Measurements from ENCODE around the gene XYLT1.

The XYLT1 gene

DNA sequence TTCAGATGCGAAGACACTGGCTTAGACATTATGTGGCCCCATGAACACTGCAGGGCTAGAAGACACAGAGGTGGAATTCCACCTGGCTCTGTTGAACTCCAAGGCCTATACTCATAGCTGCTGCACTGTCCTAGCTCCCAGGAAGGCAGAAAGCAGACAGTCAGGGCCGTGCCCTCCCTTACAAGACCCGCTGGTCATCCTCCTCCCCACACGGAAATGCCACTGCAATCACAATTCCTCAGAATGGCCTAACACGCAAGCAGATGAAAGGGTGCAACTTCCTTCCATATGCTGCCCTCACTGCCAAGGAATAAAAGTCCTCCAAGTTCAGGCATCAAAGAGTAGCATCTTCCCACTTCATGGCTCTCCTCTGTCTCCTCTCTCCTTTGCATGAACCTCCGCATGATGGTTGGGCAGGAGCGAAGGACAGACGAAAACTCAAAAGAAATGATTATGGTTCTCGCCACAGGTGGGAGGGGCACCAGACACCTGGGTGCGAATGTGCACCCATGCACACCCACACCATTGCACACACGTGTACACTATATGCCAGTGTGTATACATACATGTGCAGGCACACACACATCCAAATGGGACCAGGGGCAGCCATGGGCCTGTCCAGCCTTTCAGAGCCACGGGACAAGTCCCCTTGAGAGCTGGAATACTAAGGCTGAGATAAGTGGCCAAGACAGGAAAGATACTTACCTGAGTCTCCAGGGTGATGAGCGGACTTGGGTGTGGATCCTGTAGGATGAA, 113.3 kb downstream of the XYLT1 start:
- DNase-seq, result no peak

GRCh38 chr16:17356243-17356933, 114.4 kb downstream of the XYLT1 start:
- no peak for DNase-seq

DNA sequence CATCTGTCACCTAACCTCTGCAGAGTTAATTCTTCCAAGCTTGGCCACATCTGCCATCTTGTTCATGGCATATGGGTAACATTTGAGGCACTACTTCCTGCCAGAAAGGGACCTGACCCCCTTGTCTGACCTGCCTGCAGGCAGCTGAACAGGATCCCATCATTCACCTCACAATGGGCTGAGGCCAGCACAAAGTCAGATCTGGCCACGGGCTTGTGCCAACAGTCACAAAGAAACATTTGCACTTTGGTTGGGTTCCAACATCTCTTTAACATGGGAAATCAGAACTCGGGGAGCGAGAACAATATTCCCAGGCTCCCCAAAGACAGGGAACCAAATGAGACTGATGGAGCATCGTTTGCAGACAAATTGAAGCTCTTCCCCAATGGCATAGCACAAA, 116.1 kb downstream of the XYLT1 start:
- DNase-seq, result no peak

DNA sequence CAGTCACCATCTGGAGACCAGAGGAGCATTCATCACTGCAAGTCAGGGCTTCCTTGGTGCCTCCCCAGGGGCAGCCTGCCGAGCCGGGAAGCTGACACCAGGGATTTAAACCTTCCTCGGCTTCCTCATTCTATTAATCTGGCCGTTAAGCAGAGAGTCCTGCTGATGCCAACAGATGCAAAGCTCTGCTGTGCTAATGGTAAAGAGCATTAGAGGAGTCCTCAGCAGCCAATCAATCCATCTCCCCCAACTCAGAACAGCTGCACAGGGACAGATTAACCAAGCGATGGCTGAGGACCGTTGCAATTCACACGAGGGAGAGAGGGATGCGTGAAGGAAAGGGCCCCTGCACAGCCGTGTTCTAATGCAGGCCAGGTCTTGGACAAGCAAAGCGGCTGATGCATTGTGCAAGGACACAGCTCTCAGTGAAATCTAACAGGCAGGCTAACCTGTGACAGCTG, 116.6 kb downstream of the XYLT1 start:
- no peak for DNase-seq

- no peak for DNase-seq
Measured at GRCh38 chr16:17353561-17353960, 117.2 kb downstream of the XYLT1 start.

GRCh38 chr16:17351441-17352035, 119.2 kb downstream of the XYLT1 start:
- no peak for DNase-seq

DNA sequence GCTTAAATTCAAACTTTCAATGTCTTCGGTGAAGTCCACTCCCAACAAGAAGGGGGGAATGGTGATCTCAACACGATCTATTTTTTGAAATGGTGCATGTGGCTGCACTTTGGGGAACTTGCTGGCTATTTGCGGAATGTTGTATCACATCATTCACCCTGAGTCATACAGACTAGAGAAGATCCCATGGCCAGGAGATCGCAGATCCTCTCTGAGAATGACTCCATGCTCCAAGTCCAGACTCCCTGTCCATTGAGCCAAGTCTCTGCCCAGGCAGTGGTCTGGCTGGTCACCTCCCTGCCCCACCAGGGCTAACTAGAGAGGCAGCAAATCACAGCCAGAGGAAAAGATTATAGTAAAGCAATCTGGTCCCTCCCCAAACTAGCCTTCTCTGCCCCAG, 120.6 kb downstream of the XYLT1 start:
- no peak for DNase-seq

DNA sequence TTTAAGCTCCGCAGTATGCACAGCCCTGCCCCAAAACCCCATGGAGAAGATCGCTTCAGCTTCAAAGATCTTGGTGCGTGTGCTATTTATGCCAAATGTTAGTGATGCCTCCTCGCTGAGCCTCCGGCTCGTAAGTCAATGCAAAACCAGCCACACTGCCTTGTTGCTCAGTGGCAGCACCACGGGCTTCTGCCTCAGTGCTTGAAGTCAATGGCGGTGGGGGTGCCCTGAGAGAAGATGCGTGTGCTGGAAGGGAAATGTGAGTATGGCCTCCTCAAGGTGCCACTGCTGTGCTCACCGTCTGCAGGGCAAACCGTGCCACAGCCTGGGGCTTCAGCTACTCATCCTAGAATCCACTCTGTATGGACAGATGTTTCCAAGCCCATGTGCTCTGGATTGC, 121.9 kb downstream of the XYLT1 start:
- no peak for DNase-seq

DNA sequence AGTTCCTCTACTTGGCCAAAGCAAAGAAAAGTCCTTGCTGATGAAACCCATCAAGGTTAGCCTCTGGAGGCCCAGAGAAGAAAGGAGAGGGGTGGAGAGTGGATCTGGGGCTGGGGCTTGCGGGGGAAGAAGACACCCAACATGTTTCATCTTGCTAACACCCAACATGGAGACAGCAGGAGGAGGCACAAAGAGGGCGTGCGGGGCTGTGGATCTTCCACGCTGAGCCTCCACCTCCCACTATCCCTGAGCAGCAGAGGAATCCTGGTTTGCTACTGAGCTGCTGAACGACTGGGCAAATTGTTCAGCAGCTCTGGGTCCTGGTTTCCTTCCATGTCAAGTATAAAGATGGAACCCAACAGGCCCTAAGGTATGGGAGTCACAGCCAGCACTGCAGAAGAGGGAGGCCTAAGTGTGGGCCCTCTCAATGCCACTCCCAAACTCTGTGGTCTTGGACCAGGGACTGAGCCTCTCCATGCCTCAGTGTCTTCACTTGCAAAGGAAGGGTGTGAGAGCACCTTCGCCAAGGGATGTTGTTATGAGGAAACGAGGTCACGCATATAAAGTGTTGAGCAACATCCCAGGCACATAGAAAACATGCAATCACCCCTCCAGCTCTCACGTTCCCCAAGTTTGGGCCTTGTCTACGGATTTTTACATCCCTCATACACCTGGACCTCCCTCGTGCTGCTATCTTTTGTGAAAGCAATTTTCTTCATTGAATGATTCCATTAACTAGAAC, 122.5 kb downstream of the XYLT1 start:
- no peak for DNase-seq

- no peak for DNase-seq
Measured at GRCh38 chr16:17347624-17348023, 123.1 kb downstream of the XYLT1 start.

DNA sequence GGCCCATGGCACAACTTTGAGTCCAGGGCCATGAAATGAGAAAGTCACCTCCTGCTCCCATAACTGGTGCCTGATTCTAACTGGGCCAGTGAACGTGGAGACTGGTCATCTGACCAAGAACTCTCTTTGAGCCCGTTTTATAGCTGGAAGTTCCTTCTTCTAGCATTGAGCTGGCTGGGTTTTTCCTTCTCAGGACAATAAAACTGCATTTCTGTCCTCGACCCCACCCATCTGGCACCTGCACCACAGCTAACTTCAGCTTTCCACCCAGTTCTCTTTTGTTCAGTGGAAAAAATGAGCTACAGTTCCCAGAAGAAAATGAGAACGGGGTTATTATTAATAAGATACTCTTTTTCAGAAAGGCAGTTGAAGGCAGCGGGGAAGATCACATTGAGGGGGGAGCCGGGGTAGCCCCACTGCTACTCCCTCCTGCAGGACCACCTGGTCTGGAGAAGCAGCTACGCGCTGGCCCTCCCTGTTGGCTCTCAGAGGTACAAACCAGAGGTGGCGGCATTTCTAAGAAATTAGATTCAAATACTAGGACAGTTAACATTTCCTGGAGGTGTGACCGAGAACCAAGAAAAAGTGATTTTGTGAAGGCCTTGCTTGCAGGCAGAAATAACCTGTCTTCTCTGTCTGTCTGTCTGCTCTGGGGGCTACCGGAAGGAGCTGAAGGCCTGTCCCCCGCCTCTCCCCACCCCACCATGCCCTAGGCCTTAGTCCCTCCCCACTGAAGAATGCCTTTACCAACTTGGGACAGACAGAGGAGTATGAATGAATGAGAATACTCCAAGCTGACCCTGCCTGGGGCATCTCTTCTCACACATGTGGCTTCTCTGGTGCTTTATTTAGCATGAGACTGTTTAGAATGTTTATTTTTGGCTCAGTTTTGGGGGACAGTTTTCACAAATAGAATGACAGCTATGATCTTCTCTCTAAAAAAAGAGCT, 123.9 kb downstream of the XYLT1 start:
- DNase-seq, result no peak

- DNase-seq, result no peak
Measured at GRCh38 chr16:17345043-17345442, 125.7 kb downstream of the XYLT1 start.

- no peak for DNase-seq
Measured at GRCh38 chr16:17343728-17344127, 127.0 kb downstream of the XYLT1 start.

GRCh38 chr16:17343028-17343427, 127.7 kb downstream of the XYLT1 start:
- no peak for DNase-seq

- no peak for DNase-seq
Measured at GRCh38 chr16:17342031-17342430, 128.7 kb downstream of the XYLT1 start.

DNA sequence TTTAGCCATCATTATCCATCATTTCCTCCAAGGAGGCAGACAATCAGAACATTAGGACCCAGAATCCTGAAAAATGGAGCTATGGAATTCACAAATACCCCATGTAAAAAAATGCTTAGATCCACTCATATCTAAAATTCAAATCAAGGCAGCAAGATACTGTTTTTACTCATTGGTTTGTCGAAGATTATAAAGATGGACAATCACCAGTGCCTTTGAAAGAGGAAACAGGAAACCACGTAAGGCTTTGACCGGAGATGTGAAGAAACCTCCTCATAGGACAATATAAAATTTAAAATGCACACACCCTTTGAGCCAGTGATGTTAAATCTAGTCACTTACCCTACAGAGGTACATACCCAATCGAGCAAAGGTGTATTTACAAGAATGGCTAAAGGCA, 130.0 kb downstream of the XYLT1 start:
- DNase-seq, result no peak

DNA sequence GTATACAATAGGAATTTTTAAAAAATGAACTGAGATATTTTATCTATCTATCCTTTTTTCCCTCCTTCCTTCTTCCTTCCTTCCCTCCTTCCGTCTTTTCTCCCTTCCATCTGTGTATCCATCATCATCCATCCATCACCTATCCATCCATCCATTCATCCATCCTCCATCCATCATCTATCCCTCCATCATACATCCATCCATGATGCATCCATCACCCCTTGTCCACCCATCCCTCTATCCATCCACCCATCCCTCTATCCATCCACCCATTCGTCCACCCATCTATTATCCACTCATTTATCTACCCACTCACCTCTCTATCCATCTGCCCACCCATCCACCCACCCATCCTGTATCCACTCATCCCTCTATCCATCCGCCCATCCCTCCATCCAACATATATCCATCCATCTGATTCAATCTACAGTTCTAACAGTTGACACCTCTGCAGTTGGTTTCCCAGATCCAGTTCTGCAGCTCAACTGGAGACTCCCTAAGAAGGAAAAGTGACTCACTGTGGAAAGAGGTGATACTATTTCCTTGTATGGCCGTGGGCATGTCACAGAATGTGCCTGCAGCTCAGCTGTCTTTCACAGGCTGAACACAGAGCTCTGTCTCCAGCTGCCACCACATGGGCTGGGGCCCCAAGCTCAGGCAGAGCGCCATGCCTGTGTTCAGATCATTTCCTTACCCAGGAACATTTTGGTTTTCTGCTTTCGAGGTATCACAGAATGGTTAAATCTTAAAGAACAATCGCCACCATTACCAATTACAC, 130.8 kb downstream of the XYLT1 start:
- DNase-seq, result no peak

- no peak for DNase-seq
Measured at GRCh38 chr16:17338244-17338643, 132.5 kb downstream of the XYLT1 start.

- DNase-seq, result no peak
Measured at GRCh38 chr16:17336530-17336900, 134.2 kb downstream of the XYLT1 start.

DNA sequence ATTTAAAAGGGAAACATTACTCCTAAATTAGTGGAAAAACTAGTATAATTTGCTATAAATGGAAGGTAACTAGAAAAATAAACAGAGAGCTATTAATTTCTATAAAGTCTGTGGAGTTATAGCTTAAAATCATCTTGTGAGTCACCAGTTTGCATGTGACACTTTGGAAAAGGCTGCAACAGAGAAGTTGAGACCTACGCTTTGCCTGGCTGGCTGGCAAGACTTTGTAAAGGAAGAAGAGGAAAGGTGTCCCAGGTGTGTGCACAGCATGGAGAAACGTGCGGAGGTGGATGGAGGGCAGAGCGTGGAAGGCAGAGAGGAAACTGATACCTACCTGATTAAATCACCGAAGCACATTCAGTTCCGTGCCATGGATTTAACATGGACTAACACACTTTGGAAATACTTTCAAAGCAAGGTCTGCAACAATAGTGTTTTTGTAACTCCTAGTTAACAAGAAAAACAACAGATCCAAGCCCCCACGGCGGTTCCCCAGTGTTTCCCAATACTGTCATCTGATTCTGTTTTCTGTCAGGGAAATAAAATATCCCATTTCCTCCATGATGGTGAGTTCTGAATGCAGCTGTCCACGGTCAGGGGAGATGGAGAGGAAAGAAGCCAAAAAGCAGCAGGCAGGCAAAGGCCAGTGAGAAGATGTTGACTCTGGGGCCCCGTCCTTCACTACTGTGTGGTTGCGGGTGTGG, 134.8 kb downstream of the XYLT1 start:
- DNase-seq, result no peak

All from right kidney (tissue), 1 donor.